B cell (primary cell): ENCODE measurements around the gene LMO7. TPM values are rescaled to one million over a fixed set of nuclear protein-coding genes. Genes with fewer than 3 reads are reported as not detected.

Experiments used
- ATAC-seq: fragments of 200-7000 bp; cut with Tn5 transposase; one replicate; pipeline ENCODE4 v1.10.0; 2021; ENCODE audit warnings: low read depth, mild to moderate bottlenecking, moderate number of reproducible peaks, moderate library complexity
- CTCF ChIA-PET: fragments of 350-600 bp; sonication (Branson Sonifier 250); formaldehyde crosslinking; loops from one replicate; lab custom pipeline; 2021; ENCODE audit warnings: antibody characterized with exemption, inconsistent platforms; lab: Charles Lee
- POLR2A ChIA-PET: fragments of 350-600 bp; sonication (Branson Sonifier 250); formaldehyde crosslinking; loops from one replicate; lab custom pipeline; 2021; ENCODE audit warnings: antibody characterized with exemption; lab: Charles Lee
- DNase-seq: peaks from one replicate; pipeline ENCODE4 v3.0.0; 2013
- H2AFZ ChIP-seq: 2 replicates; pipeline ENCODE4 v1.6.1; 2012; ENCODE audit warnings: mild to moderate bottlenecking, low read depth, low read length; ENCODE audit not compliant: insufficient read depth, poor library complexity, severe bottlenecking
- H3K27ac ChIP-seq, 2 donors: 1 replicate in 1 of 2; 2 replicates in 1 of 2; pipeline ENCODE4 v1.5.1; 2012 to 2013; ENCODE audit warnings: low read length in 2 of 2, mild to moderate bottlenecking in 2 of 2, moderate library complexity in 1 of 2
- H3K27me3 ChIP-seq, 4 experiments: fragments of 200-600 bp in 1 of 4; sonication (generic) in 1 of 4; replicated peaks in 1 of 4; 1 replicate in 2 of 4; 2 replicates in 2 of 4; pipeline versions ENCODE4 v1.6.1 to v1.7.0; 2013 to 2016; ENCODE audit warnings: low read length in 3 of 4, mild to moderate bottlenecking in 2 of 4, mixed read lengths in 1 of 4, moderate library complexity in 1 of 4; ENCODE audit not compliant: insufficient read depth in 4 of 4, control insufficient read depth in 3 of 4; ENCODE audit errors: control extremely low read depth in 1 of 4
- H3K36me3 ChIP-seq, 2 experiments: replicated peaks in 1 of 2; 1 replicate in 1 of 2; 2 replicates in 1 of 2; pipeline versions ENCODE4 v1.6.1 to v1.7.1; 2013; ENCODE audit warnings: low read length in 1 of 2; ENCODE audit not compliant: insufficient read depth in 2 of 2, control insufficient read depth in 1 of 2; ENCODE audit errors: control extremely low read depth in 1 of 2, extremely low read depth in 1 of 2
- H3K4me1 ChIP-seq, 2 donors: fragments of 200-600 bp in 1 of 2; sonication (generic) in 1 of 2; 1 replicate in 1 of 2; 2 replicates in 1 of 2; pipeline versions ENCODE4 v1.5.1 to v1.6.1; 2013 to 2017; ENCODE audit warnings: low read length in 2 of 2; ENCODE audit not compliant: control insufficient read depth in 2 of 2, insufficient read depth in 2 of 2
- H3K4me2 ChIP-seq: replicated peaks from 2 replicates; pipeline ENCODE3; 2012; ENCODE audit warnings: mild to moderate bottlenecking, low read depth, low read length; ENCODE audit not compliant: poor library complexity, severe bottlenecking
- H3K4me3 ChIP-seq, 5 experiments: fragments of 200-600 bp in 1 of 5; sonication (generic) in 1 of 5; 1 replicate in 3 of 5; 2 replicates in 2 of 5; pipeline versions ENCODE4 v1.5.1 to v1.7.0; 2011 to 2016; ENCODE audit warnings: low read length in 4 of 5, mild to moderate bottlenecking in 4 of 5, low read depth in 2 of 5, control low read depth in 1 of 5, moderate library complexity in 1 of 5; ENCODE audit not compliant: insufficient read depth in 1 of 5; ENCODE audit errors: control extremely low read depth in 1 of 5, extremely low read depth in 1 of 5
- H3K79me2 ChIP-seq: fragments of 200-600 bp; sonication (generic); one replicate; pipeline ENCODE4 v1.6.0; 2016; ENCODE audit warnings: low read length; ENCODE audit not compliant: control insufficient read depth, insufficient read depth
- H3K9ac ChIP-seq: fragments of 200-600 bp; sonication (generic); 2 replicates; pipeline ENCODE4 v1.6.1; 2017; ENCODE audit warnings: mild to moderate bottlenecking, low read length, moderate library complexity
- H3K9me3 ChIP-seq, 3 donors: one replicate each; pipeline versions ENCODE4 v1.6.1 to v1.7.1; 2013; ENCODE audit warnings: low read length in 2 of 3; ENCODE audit not compliant: control insufficient read depth in 2 of 3, insufficient read depth in 1 of 3; ENCODE audit errors: control extremely low read depth in 1 of 3
- H4K20me1 ChIP-seq: 2 replicates; pipeline ENCODE4 v1.6.0; 2012; ENCODE audit warnings: mild to moderate bottlenecking, low read length; ENCODE audit not compliant: insufficient read depth, control insufficient read depth, poor library complexity, severe bottlenecking
- H3K27ac Mint-ChIP-seq: one replicate; pipeline ENCODE4 v1.8.0; 2021; ENCODE audit warnings: mixed read lengths
- H3K27me3 Mint-ChIP-seq: one replicate; pipeline ENCODE4 v1.8.0; 2021; ENCODE audit warnings: mixed read lengths
- H3K4me1 Mint-ChIP-seq: one replicate; pipeline ENCODE4 v1.8.0; 2021; ENCODE audit warnings: mixed read lengths
- H3K4me3 Mint-ChIP-seq: one replicate; pipeline ENCODE4 v1.8.0; 2021; ENCODE audit warnings: mixed read lengths
- H3K9me3 Mint-ChIP-seq: one replicate; pipeline ENCODE4 v1.8.0; 2022; ENCODE audit warnings: mixed read lengths; ENCODE audit not compliant: insufficient read depth
- CTCF ChIP-seq: fragments of 200-600 bp; IDR thresholded peaks from one replicate; pipeline ENCODE4 v1.8.0; 2022; ENCODE audit warnings: antibody characterized with exemption, mild to moderate bottlenecking
- EZH2 ChIP-seq: IDR thresholded peaks from 2 replicates; pipeline ENCODE4 v1.6.1; 2012; ENCODE audit warnings: borderline replicate concordance, low read depth, mild to moderate bottlenecking, moderate library complexity, low read length; ENCODE audit not compliant: insufficient read depth, poor library complexity, severe bottlenecking
- WGBS: methylation state at CpG from one replicate; pipeline ENCODE4 v1.1.5; 2013; ENCODE audit warnings: missing lambda C conversion rate; ENCODE audit not compliant: insufficient coverage; 5-methylcytosine and 5-hydroxymethylcytosine counted together
- intact Hi-C: fragments of 100-400 bp; cut with micrococcal nuclease; formaldehyde crosslinking; loops from one replicate; pipeline ENCODE4 v1.10.0; 2022
- polyA plus RNA-seq: library from polyadenylated mRNA; depleted of rRNA; stranded (reverse); fragments of >200 nt; gene quantifications from 2 replicates; pipeline ENCODE4 v1.2.3, GENCODE V29; 2012
- total RNA-seq, 2 donors: library from RNA; stranded (reverse); fragments of 120-200 nt in 1 of 2; gene quantifications; 1 replicate in 1 of 2; 2 replicates in 1 of 2; pipeline versions ENCODE4 v1.2.3 to v1.2.4, GENCODE V29; 2013 to 2022

LMO7 gene
- total and polyA plus RNA-seq, 2 donors (not counting 1 experiment from before 2014, with no cell fraction given), result 7.8 to 17.4 TPM

GRCh38 chr13:75744127-75744526 is 108.0 kb downstream of the LMO7 start:
- Histone ChIP-seq H3K9me3 (no peaks in the 10 kb centered on the region), H3K27me3 (no peaks in the 10 kb centered on the region), H3K4me1 (no peaks in the 10 kb centered on the region), H4K20me1 (no peaks in the 10 kb centered on the region), H2AFZ (no peak overlapping the region), H3K79me2 (no peaks in the 10 kb centered on the region), H3K4me2 (no peak overlapping the region), H3K27ac (no peak overlapping the region), H3K36me3 (no peaks in the 10 kb centered on the region), H3K9ac (no peak overlapping the region), H3K4me3 (no peak overlapping the region)
- Mint-ChIP-seq H3K4me1 (no peaks in the 10 kb centered on the region), H3K4me3 (no peak overlapping the region), H3K9me3 (peaks cover 9% of the 10 kb centered on the region), H3K27ac (no peak overlapping the region), H3K27me3 (no peaks in the 10 kb centered on the region)
- TF ChIP-seq CTCF, result no peak
- no peak for TF ChIP-seq EZH2
- DNase-seq (no peak), ATAC-seq (no peak)
- ChIA-PET POLR2A (no interaction called here), CTCF (no interaction called here)
- WGBS, result 100% methylated on average over 1 of the region's 2 CpGs
- intact Hi-C loops, result no loop called here

- Histone ChIP-seq H3K27me3 (no peaks in the 10 kb centered on the region), H3K4me2 (no peak overlapping the region), H3K27ac (no peak overlapping the region), H3K79me2 (no peaks in the 10 kb centered on the region), H2AFZ (no peak overlapping the region), H3K4me1 (no peaks in the 10 kb centered on the region), H3K4me3 (no peak overlapping the region), H3K36me3 (no peaks in the 10 kb centered on the region), H4K20me1 (no peaks in the 10 kb centered on the region), H3K9ac (no peak overlapping the region), H3K9me3 (no peaks in the 10 kb centered on the region)
- DNase-seq, result no peak
- peaks cover 9% of the 10 kb centered on the region for H3K9me3 Mint-ChIP-seq
- WGBS, result 100% methylated on average over 2 of the region's 2 CpGs
- no peak overlapping the region for H3K4me3 Mint-ChIP-seq
- no peak overlapping the region for H3K27ac Mint-ChIP-seq
- TF ChIP-seq CTCF (no peak), EZH2 (no peak)
- intact Hi-C loops, result no loop called here
- CTCF ChIA-PET, result no interaction called here
- H3K4me1 Mint-ChIP-seq, result no peaks in the 10 kb centered on the region
- no peak for ATAC-seq
- H3K27me3 Mint-ChIP-seq, result no peaks in the 10 kb centered on the region
- POLR2A ChIA-PET, result no interaction called here
Measured at GRCh38 chr13:75745387-75745786, 109.3 kb downstream of the LMO7 start.
